GM04504 (cell line): ENCODE data around the gene FYN.
A peak's percentile ranks its signal among the peaks of the same experiment; 100 is the strongest.

Experiments
- DNase-seq: peaks from one replicate; pipeline ENCODE4 v3.0.0-alpha.2; 2012; ENCODE audit warnings: low read depth

Gene FYN

GRCh38 chr6:111880181-111880888 lies 7.1 kb upstream of the FYN start:
- DNase-seq = peak; percentile 31

- DNase-seq = no peak
Measured at GRCh38 chr6:111875741-111876140, 2.5 kb upstream of the FYN start.

GRCh38 chr6:111874025-111874415 lies 768 bp upstream of the FYN start:
- DNase-seq = no peak

GRCh38 chr6:111872401-111873177 lies 663 bp downstream of the FYN start:
- DNase-seq = no peak

- DNase-seq = no peak
Measured at GRCh38 chr6:111871725-111872400, 1.4 kb downstream of the FYN start.

GRCh38 chr6:111871207-111871606 lies 2.0 kb downstream of the FYN start:
- DNase-seq = no peak

- no peak for DNase-seq
Measured at GRCh38 chr6:111870742-111871064, 2.5 kb downstream of the FYN start.

- no peak for DNase-seq
Measured at GRCh38 chr6:111870051-111870741, 3.1 kb downstream of the FYN start.

- no peak for DNase-seq
Measured at GRCh38 chr6:111866857-111867256, 6.4 kb downstream of the FYN start.

GRCh38 chr6:111865909-111866546 lies 7.2 kb downstream of the FYN start:
- DNase-seq = no peak

- no peak for DNase-seq
Measured at GRCh38 chr6:111865049-111865585, 8.1 kb downstream of the FYN start.

GRCh38 chr6:111864138-111865048 lies 8.9 kb downstream of the FYN start:
- DNase-seq = no peak

GRCh38 chr6:111862741-111863140 lies 10.5 kb downstream of the FYN start:
- no peak for DNase-seq

- no peak for DNase-seq
Measured at GRCh38 chr6:111862314-111862713, 10.9 kb downstream of the FYN start.

- no peak for DNase-seq
Measured at GRCh38 chr6:111861431-111861885, 11.8 kb downstream of the FYN start.

- no peak for DNase-seq
Measured at GRCh38 chr6:111858347-111858746, 14.9 kb downstream of the FYN start.

GRCh38 chr6:111857674-111858337 lies 15.4 kb downstream of the FYN start:
- DNase-seq = no peak

- DNase-seq = no peak
Measured at GRCh38 chr6:111855753-111856152, 17.5 kb downstream of the FYN start.

GRCh38 chr6:111854683-111855082 lies 18.6 kb downstream of the FYN start:
- DNase-seq = no peak

- no peak for DNase-seq
Measured at GRCh38 chr6:111852725-111853124, 20.5 kb downstream of the FYN start.
